GM18907 (cell line): ENCODE results near the gene CDON.

Experiments
- ATAC-seq: cut with Tn5 transposase; IDR thresholded peaks from one replicate; pipeline ENCODE4 v1.9.1; 2021; ENCODE audit warnings: mild to moderate bottlenecking, moderate library complexity; ENCODE audit not compliant: unreplicated experiment

The CDON gene

GRCh38 chr11:125946712-125947418, 115.8 kb downstream of the CDON start:
- no peak for ATAC-seq

GRCh38 chr11:125945797-125946520, 116.7 kb downstream of the CDON start, which contains the start of gene VSIG10L2:
VSIG10L2 (plus strand) TSS chr11:125946044; CDS start chr11:125946056, 12 bp downstream.
- no peak for ATAC-seq

GRCh38 chr11:125945011-125945796, 117.5 kb downstream of the CDON start:
- no peak for ATAC-seq

- no peak for ATAC-seq
Observed at GRCh38 chr11:125944350-125945010, 118.2 kb downstream of the CDON start.

GRCh38 chr11:125943661-125944349, 118.9 kb downstream of the CDON start:
- no peak for ATAC-seq

GRCh38 chr11:125942771-125943428, 119.8 kb downstream of the CDON start:
- no peak for ATAC-seq

GRCh38 chr11:125941619-125942611, 120.8 kb downstream of the CDON start:
- ATAC-seq: peak; percentile 51

- ATAC-seq: no peak
Observed at GRCh38 chr11:125941267-125941618, 121.4 kb downstream of the CDON start.

- ATAC-seq: no peak
Observed at GRCh38 chr11:125940145-125940544, 122.5 kb downstream of the CDON start.

- no peak for ATAC-seq
Observed at GRCh38 chr11:125939081-125939521, 123.6 kb downstream of the CDON start.

GRCh38 chr11:125938418-125938817, 124.2 kb downstream of the CDON start:
- ATAC-seq: no peak

GRCh38 chr11:125935618-125936199, 127.0 kb downstream of the CDON start:
- no peak for ATAC-seq

- ATAC-seq: no peak
Observed at GRCh38 chr11:125935056-125935455, 127.6 kb downstream of the CDON start.

GRCh38 chr11:125934473-125934872, 128.2 kb downstream of the CDON start:
- no peak for ATAC-seq

GRCh38 chr11:125933030-125933813, 129.4 kb downstream of the CDON start:
- no peak for ATAC-seq

- no peak for ATAC-seq
Observed at GRCh38 chr11:125932301-125932700, 130.4 kb downstream of the CDON start.

- no peak for ATAC-seq
Observed at GRCh38 chr11:125931668-125932067, 131.0 kb downstream of the CDON start.

- no peak for ATAC-seq
Observed at GRCh38 chr11:125931116-125931515, 131.6 kb downstream of the CDON start.
